Ovary (tissue), 3 donors: Measurements from ENCODE around the gene ACO1.

Experiments
- EP300 ChIP-seq: sonication (generic); formaldehyde crosslinking; IDR thresholded peaks from one replicate; pipeline ENCODE4 v1.6.1; 2017; ENCODE audit warnings: antibody characterized with exemption
- POLR2A ChIP-seq: fragments of 450-650 bp; IDR thresholded peaks from one replicate; pipeline ENCODE4 v1.6.1; 2017; ENCODE audit warnings: antibody characterized with exemption, mild to moderate bottlenecking, moderate library complexity
- TF ChIP-seq, protein P1 (sequence below), 3 donors: fragments of 450-650 bp in 2 of 3; fragments of 200-600 bp in 1 of 3; IDR thresholded peaks; one replicate each; pipeline versions ENCODE4 v1.5.1 to v1.8.0; 2016 to 2022; ENCODE audit warnings: antibody characterized with exemption in 3 of 3, mild to moderate bottlenecking in 1 of 3
- donor health status: DM: no; HTN: no; CAD: no.

DNA sequence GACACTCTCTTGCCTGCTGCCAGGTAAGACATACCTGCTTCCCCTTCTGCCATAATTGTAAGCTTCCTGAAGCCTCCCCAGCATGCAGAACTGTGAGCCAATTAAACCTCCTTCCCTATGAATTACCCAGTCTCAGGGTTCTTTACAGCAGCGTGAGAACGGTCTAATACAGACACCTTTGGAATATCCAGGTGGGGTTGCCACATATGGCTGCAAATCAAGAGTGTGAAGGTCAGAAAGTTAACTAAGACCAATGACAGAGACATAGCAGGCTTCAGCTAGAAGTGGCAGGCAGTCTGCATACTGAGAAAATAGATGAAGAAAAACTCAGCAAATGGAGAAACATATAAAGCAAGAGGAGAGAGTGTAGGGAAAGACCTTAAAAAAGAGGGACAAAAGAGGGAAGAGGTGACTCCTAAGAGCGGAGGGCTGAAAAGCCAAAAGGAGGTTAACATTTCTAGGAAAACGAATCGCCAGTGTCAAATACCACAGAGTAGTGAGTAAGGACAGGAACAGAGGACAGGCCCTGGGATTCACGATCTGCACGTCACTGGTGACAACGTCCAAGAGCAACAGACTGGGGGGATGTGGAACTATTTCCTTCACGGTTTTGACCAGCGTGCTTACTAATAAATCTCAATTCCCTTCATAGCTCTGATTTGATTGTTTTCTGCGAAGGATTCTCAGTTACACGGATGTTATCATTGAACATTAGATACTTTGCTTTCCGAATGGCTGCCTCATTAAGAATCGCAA is 1.7 kb upstream of the ACO1 start:
- TF ChIP-seq, protein P1, sequence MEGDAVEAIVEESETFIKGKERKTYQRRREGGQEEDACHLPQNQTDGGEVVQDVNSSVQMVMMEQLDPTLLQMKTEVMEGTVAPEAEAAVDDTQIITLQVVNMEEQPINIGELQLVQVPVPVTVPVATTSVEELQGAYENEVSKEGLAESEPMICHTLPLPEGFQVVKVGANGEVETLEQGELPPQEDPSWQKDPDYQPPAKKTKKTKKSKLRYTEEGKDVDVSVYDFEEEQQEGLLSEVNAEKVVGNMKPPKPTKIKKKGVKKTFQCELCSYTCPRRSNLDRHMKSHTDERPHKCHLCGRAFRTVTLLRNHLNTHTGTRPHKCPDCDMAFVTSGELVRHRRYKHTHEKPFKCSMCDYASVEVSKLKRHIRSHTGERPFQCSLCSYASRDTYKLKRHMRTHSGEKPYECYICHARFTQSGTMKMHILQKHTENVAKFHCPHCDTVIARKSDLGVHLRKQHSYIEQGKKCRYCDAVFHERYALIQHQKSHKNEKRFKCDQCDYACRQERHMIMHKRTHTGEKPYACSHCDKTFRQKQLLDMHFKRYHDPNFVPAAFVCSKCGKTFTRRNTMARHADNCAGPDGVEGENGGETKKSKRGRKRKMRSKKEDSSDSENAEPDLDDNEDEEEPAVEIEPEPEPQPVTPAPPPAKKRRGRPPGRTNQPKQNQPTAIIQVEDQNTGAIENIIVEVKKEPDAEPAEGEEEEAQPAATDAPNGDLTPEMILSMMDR (IDR thresholded peaks at IDR 0.05) = no peak
- TF ChIP-seq POLR2A = no peak
- TF ChIP-seq EP300 = no peak
